ENCODE results near the gene ARL15.

Gene ARL15

DNA sequence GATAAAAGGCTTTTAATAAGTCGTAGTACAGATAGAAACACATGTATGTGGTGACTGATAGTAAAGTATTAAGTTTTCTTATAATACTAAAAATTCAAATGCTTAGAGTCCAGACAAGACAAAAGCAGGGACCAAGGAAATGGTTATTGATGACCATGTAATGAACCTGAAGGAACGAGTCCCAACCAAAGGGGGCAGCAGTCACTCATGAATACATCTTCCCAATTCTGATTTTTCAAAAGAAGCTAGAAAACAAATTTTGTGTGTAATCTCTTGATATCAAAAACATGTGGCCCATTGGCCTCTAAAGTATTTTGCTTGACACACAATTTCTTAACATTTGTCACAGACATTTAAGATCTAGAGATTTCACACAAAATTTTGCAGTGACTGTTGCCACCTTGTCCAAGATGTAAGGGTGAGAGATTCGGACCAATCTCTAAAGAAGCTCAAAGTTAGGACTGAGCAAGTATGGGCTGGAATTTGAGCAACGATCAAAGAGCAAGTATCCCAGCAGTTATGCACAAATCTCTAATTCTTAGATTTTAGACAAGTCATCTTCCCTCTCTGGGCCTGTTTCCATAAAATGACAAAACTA is 66.8 kb downstream of the ARL15 start:
- DNase-seq, result peak; percentile 55

DNA sequence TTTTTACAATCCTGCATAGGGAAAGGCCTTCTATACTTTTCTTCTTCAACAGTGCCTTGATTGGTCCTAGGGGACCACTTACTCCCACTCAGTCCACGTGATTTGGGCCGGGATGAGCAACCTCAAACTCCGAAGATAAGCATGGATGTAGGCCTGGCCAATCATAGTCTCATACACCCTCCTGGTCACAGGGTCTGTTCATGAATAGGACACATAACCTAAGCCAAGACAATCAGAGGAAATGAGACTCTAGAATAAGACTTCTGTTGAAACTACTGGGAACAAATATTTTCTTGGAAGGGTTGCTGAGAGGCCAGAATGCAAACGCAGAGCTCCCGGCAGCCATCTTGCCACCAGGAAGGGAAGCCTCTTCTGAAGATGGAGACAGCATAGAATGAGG is 68.1 kb downstream of the ARL15 start:
- DNase-seq, result no peak

DNA sequence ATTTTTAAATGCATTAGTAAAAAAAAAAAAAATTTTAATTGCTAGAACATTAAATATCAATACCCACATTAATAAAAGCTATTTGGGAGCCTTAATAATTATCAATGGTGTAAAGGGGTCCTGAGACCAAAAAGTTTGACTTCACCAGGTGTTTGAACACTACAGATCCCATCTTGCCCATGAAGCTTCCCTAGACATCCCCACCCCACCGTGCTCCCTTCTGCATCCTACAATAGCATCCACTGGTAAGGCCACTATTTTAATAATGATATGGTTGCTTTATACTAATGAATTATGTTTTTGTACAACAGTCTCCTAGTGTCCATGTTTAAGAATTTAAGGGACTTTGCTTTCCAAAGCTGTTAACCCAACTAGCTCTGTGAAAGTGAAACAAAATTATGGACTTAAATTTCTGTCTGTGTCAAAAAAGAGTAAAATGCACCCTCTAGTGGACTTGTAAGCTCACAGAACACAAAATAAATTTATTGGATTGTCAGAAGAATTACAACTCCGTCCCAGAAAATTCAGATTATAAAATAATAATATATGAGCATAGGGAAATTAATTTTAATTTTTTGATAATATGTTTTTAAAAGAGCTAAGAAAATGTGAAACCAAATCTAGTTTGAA is 76.0 kb downstream of the ARL15 start:
- DNase-seq, result peak; percentile 55

DNA sequence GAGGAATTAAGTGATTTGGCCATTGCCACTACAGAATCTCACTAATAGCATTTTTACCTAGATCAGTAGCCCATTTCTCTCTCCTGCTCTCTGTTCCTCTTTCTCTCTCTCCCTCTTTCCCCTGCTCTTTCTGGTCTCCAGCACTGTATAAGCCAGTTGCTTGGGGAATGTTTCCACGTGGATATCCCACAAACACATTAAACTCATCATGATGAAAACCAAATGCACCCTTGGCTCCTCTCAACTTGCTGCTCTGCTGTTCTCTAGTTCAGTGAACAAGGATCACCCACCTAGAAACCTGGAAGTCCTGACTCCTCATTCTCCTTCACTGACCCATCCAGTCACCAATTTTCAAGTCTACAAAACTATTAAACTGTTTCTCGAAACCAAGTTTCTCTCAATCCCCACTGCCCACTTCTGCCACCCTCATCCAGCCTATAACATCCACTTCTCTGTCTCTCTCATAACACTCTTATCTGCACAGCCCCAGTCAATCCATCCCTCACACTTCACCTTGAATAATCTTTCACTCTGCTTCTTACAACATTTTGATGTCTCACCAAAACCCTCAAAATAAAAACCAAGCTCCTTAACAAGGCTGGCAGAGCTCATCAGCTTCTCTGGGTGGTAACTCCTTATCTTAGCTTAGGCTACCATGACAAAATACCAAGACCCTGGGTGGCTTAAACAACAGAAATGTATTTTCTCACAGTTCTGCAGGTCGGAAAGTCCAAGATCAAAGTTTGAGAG is 79.3 kb downstream of the ARL15 start:
- DNase-seq, result no peak

DNA sequence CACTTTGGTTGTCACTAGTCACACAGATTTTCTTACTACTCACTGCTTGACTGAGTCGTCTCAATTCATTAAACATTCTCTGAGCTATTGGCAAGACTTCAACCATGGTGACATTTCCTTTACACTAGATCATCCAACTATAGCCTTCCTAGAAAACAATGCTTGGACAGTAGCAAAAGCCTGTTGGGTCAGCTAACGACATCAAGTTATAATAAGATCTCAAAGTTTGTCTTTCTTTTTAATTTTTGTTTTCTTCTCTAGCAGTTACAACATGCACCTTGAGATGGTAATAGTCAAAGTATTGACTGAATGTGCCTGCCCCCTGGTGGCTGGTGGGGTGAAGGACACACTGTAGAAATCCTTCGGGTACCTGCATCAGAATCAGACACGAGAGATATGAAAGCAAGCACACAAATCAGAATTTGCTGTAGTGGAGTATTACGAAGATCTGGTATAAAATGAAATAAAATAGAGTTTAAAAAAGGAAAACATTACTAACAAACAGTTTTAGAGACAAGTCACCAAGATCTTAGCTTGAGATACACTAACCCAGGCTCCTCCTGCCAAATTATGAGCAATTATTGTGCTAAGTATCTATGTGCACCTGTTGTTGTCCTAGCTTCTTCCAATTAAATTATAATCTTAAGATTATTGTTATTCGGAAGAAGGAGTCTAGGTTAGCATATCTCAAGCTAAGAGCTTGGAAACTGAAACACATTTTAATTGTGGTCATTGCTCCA is 81.2 kb downstream of the ARL15 start:
- peak; percentile 57 for DNase-seq

DNA sequence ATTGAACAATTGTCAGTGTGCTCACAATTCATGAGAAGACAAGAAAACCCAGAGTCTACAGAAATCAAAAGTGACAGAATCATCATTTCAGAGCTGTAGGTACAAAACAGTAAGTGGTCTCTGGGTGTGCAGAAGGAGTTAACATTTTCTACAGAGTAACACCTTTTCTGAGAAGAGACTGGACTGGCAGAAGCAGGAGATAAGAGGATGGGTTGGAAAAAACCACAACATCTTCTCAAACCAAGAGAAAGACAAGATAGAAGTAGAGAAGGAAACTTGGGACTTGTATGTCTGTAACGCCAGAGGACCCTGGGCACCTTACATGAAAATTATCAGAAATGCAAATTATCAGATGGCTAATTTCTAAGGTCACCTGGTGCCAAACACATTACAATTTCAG is 82.6 kb downstream of the ARL15 start:
- DNase-seq, result no peak

DNA sequence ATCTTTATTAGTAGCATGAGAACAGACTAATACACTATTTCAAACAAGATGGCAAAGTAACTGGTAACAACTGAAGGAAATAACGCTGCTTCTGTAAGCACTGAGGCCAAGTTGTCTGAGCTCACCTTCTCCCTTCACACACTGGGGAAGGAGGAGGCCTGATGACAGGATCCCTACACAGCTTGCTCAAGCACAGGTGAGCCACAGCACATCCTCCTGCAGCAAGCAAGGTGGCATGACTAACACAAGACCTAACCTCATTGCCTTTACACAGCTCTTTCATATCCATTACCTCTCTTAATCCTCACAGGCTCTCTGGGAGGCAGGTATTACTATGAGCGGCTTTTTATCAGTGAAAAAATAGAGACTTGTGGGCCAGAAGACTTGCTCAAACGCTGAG is 83.3 kb downstream of the ARL15 start:
- no peak for DNase-seq

DNA sequence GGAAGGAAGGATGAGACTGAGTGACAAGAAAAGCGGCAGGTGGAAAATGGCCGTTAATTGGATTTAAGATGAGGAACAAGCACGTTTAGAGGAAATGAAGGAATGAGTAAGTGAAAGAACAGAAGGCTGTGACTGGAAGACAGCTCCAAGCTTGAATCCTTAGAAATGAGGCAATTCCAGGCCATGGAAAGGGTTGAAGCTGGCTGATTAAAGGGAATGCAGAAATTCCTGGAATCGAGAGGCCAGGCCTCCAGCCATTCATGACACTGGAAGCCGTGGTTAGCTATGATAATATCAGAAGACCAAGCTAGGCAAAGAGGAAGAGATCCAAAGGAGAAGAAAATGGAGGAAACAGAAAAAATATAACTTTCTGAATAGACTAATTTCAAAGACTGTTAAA is 84.2 kb downstream of the ARL15 start:
- DNase-seq, result no peak

DNA sequence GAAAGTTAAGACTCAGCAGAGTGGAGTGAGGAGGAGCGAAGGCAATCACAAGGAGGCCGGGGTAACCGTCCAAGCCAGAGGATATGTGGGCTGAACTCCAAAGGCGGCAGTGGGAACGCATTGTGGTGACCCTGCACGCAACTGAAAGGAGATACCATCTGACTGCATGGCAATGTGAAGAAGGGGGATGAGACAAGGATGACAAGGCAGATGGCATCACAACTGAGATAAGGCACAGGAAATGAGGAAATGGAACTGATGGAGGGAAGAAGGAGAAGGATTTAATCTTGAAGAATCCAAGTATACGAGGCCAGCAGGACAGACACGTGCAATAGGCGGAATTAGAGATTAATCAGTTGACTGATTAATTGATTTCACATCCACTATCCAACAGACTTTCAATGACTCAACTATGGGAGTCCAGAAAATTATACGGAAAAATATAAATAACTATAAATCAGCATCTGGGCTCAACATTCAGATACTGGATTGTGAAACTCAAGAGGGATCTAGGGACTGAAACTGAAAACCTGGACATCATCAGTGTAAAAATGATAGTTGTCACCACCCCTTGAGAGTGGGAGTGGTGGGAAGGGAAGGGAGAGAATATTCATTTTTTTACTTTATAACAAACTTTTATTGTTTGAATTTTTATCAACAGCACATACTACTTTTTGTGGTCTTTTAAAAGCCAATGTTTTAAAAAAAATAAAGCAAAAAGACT is 86.1 kb downstream of the ARL15 start:
- DNase-seq, result no peak

DNA sequence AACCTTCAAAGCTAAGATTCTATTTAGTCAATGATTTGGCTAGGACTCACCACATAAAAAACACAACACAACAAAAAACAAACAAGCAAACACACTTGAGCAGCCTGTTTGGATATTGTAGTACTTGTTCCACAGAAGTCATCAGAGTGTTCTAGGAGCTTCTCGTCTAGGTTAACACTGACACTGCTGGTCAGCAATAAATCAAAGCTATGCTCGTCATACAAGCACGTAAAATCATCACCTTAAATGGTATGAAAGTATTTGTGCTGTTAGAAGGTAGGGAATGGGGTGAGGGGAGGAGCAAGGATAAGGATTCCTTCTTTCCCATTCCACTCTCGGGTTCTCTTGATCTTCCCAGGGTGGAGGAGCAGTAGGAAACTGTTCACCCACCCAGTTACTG is 88.0 kb downstream of the ARL15 start:
- no peak for DNase-seq

DNA sequence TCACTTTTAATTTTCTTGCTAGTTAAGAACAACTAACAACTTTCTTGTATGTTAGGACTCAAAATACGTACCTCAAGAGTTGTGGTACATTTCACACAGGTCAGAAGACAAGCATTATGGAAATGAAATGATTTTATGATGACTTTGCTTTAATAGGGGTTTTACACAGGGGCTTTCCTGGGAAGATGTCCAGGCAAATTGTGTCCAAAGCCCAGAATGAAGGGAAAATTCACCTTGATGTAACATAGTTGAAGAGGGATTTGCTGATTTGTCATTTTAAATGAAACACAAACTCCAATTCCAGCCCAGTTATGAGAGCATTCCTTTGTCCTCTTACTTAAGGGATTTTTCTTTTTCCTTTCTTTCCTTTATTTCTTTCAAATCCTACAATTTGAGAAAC is 89.2 kb downstream of the ARL15 start:
- no peak for DNase-seq

DNA sequence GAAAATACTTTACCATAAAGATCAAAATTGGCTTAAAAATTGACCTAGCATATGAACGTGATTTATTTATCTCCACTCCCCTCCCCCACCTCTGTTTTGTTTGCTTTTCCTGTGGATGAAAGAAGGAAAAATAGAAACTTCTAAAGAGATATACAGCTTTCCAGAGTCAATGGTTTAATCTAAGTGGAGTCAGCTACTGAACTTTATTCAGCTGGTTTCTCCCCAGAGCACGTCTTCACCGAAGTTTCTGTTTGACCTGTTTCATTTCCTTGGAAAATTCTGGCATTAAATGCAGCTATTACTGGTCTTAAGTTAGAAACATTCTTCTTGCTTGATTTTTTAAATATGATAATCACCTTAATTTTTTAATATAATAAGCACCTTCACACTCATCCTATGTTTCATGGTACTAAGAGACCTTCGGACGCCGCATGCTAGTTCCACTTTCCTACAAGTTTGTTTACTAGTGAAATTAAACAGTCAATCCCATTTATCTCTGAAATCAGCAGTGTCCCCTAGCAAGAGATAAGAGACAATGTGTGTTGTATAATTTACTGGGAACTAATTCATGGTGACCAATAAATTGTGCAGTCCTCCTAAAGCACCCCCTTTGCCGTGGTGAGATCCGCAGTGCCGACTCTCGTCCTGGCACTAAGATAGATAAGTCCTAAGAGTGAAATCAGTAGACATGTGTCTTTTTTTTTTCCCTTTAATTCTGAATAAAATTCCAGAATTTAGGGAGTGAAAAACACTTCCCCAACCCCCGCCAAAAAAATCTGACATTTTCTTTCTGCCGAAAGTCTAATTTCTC is 89.9 kb downstream of the ARL15 start:
- no peak for DNase-seq

DNA sequence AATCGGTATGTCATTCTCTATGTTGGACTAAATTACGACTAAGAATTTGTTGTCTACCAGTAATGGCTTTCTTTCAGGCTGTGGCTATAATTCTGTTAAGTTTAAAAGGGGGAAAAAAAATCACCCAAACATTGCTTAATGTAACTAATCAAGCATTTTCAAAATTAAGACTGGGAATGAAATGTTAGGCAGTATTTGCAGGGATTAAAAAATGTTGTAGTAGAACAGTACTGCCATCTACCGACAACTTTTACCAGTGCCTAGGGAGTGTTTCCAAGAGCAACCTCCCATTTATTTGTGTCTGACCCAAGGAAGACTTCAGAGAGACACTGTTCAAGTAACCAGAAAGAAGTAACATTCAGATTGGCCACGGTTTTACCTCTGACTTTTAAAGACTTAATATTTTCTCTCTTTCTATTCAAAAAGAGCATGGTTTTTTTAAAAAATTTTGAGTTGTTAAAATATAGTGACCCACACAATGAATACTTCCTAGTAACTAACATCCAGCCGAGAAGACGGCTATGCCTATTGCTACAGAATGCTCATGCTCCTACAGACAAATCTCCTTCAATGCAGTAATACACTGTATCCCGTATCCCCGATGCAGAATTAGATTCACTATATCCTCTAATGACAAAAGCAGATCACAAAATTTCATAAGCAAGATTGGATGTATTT is 92.4 kb downstream of the ARL15 start:
- DNase-seq, result peak; percentile 78

DNA sequence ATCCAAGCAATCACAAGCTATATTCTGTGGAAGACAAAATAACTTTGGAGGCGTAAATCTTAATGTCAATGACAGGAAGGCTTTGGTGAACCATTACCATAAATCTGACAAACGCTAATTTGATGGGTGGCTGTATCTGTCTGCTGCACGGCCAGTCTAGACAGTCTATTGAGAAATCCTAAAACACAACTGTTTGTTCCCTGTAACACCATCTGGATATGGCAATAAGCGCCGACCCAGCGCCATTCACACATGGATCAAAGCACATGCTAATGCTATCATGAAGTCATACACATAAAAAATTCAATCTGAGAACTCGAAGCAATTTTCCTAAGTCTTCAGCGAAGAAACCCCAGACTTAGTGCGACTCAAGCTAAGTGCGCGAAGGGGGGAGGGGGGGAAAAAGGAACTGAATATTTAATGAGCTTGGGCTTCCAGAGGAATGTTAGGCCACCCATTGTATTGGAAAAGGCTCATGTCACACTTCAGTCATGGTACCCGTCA is 95.1 kb downstream of the ARL15 start:
- peak; percentile 86 for DNase-seq

DNA sequence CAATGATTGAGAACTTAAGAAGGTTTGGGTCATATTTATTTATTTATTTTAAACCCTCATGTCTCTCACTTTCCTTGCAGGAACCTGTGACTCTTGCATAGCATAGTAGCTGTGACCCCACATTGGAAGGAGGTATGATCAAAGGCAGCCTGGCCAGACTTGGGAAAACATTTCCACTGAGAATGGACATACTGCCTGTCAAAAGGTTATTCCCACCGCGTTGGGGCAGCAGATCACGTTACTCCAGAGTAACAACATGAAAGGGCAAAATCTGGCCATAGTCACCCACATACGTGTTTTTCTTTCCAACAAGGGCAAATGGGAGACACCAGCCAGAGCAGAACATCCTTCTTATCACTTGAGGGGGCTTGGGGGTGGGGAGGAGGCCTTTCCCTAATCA is 95.7 kb downstream of the ARL15 start:
- DNase-seq, result no peak

DNA sequence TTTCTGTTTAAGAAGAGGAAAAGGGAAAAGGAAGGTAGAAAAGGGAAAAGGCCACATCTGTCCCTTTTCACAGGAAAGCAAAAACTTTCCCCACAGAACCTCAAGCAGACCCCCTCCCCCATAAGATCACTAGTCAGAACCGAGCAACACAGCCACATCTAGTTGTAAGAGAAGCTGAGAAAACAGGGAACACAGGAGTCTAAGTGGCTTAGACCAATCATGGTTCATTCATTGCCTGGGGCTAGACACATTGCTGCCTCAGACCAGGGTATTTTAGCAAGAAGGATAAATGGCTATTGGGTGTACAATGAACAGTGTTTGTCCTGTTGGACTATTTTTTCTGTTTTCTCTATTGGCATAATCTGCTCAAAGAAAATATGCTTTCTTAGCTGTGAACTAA is 98.0 kb downstream of the ARL15 start:
- no peak for DNase-seq

DNA sequence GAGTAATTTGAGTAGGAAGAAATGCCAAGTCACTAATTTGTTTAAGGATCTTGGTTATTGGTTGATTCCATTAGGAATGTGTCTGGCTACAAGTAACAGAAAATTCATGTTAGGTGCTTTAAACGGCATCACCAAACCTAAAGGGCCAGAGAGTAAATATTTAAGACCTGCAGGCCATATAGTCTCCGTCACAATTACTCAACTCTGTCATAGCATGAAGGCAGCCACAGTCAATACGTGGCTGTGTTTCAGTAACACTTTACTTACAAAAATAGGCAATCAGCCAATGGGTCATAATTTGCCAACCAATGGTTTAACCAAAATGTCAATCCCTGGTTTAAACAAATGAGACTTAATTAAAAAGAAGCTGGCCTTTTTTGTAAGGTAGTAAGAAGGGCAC is 98.5 kb downstream of the ARL15 start:
- DNase-seq, result no peak

DNA sequence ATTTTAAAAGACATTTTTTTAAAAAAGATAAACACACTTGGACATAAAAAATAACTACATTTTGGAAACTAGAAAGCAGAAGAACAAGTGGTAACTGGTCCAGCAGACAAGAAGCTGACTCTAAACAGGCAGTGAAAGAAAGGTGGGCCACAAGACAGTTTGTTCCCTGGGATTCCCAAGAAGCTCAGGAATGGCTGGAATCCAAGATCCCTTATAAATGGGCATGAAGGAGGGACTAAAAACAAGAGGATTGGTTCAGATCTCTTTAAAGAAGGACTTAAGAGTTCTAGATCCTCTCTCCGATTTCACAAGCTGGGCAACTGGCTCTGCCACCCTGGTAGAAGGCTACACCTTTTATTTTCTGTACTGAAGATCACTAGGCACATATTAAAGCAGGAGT is 102.8 kb downstream of the ARL15 start:
- DNase-seq, result no peak

DNA sequence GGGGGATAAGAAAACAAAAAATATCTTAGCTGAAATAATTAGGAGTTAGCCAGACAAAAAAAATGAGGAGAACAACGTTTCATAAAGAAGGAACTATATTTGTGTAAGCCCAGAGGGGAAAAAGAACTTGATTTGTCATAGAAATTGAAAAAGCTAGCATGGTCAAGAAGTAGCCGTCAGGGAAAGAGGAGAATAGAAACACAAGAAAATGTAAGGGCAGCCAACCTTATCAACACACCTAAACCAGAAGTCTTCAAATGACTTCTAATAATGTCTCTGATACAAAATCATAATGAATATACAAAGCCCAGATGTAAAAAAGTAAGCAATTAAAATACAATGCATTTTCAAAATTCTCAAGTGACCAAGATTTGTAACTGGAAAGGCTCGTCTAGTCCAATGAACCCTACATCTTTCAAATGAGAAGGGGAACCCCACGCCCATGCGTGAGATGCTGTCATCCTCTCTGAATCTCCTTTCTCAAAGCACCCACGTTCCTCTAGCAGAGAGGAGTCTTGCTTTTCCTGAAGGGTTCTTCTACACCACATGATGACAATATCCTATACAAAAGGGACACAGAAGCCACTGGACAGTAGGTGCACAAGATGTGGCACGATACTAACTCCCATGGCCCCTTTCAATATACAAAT is 103.7 kb downstream of the ARL15 start:
- no peak for DNase-seq

DNA sequence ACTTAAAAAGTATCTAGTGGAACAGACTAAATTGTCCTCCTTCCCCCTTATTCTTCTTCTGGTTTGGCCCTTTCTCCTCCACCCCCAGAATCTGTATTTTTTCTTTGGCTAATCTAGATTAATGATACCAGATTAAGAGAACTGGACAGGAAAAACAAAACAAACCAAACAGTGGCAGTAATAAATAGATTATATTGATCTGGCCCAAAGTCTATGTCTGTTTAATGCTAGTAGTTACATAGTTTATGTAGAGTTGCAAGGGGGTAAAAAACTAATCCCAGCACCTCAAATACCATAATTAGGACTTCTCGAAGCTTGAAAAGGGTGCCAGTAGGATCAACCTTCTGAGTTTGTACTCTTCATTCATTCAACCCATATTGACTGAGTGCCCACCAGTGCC is 104.5 kb downstream of the ARL15 start:
- DNase-seq, result no peak

DNA sequence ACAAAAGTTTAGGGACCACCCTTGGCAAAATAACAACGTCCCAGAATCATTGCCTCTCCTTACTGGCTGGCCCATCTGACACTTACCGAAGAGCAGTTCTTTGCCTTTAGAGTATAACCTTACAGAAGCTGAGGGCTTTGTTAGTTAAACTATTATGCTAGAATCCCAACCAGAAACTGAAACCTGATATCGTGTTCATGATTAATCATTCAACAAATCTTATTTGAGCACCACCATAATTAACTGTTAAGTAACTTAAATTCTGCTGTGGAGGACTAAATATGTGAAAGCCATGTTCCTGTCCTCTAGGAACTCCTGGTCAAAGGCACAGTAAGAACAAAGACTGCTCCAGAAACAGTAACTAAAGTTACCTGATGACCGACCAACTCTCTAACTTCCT is 104.9 kb downstream of the ARL15 start:
- no peak for DNase-seq

Data from fibroblast of upper back skin (primary cell).